ENCODE data around the gene ZBTB42. TPM values are rescaled to one million over a fixed set of nuclear protein-coding genes. Genes with fewer than 3 reads are reported as not detected.

Gene ZBTB42
- total RNA-seq, 2 experiments from 2014 or later, result 2.9 to 3.0 TPM

DNA sequence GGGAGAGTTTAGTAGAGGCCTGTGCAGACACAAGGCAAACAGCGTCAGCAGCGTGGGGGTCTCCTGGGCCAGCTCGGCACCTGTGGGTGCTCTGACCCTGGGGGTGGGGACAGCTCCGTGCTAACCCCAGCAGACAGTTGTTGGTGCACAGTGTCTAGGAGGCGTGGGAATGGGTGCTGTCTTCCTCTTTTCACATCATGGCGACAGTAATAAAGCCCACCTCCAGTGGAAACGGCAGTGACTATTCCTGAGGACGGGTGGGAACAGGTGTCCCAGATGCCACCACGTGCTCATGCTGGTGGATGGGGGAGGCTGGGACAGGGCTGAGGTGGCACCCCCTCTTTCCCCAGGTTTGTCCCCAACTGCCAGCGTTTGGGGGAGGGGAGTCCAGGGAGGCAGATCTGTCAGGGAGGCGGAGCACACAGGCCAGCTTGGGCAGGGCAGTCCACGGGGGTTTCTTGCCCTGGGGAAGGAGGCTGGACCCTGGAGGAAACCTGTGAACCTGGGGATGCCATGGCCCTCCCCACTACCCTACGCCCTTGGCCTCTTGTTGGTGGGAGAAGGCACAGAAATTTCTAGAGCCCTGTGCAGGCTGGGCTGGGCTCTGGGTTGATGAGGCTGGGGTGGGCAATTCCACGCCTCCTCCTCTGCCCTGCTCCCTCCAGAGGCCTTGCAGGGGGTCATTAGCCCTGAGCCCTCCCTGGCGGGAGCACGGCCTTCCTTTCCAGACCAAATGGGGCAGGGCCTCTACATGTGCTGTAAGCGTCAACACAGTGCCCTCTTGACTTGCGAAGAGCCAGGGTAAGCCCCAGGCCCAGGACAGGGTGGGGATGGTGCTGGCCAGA lies 3.8 kb downstream of the ZBTB42 start:
- Histone ChIP-seq H3K27ac (ENCODE audit: low read depth in 1 of 2, low read length in 2 of 2) (no peak overlapping the region), H3K4me1 (ENCODE audit: insufficient read depth, low read length) (peaks cover 37% of the 10 kb centered on the region), H3K9me3 (ENCODE audit: control insufficient read depth in 1 of 2, insufficient read depth in 1 of 2, low read length in 2 of 2) (no peaks in the 10 kb centered on the region), H3K4me3 (ENCODE audit: low read length) (no peak overlapping the region), H3K27me3 (ENCODE audit: control insufficient read depth in 1 of 2, insufficient read depth in 2 of 2, low read length in 2 of 2) (no peaks in the 10 kb centered on the region), H3K36me3 (ENCODE audit: insufficient read depth, low read length) (no peaks in the 10 kb centered on the region)
- CTCF ChIA-PET, result no interaction called here
- POLR2A ChIA-PET, result no interaction called here
- no peak overlapping the region for H3K27ac Mint-ChIP-seq
- peak in 1 of 14 experiments; percentile 11 for DNase-seq
- no peak for ATAC-seq (ENCODE audit: poor library complexity)
- no peak overlapping the region for H3K4me3 Mint-ChIP-seq
- intact Hi-C loops (cut with DNase I, micrococcal nuclease), result no loop called here
- H3K4me1 Mint-ChIP-seq (ENCODE audit: low read depth), result peaks cover 15% of the 10 kb centered on the region
- H3K27me3 Mint-ChIP-seq, result no peaks in the 10 kb centered on the region
- no peaks in the 10 kb centered on the region for H3K36me3 Mint-ChIP-seq (ENCODE audit: low read depth)
- no peak for TF ChIP-seq CTCF (IDR thresholded peaks at IDR 0.05)
- H3K9me3 Mint-ChIP-seq, result no peaks in the 10 kb centered on the region

DNA sequence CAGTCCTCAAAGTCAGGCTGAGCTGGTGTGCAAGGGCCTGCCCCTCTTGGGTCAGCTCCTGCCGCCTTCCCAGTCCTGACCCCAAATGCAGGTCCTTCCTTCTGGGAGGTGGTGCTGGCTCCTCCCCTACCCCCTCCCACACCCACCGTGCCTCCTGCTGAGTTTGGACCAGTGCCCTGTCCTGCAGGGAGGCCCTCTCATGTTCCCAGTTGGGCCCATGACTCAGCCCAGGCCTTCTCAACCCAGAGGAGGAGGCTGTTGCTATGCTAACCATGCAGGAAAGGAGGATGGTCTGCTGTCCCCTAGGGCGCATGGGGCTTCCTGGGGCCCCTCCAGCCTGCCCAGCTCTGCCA lies 4.4 kb downstream of the ZBTB42 start:
- H3K27ac ChIP-seq (ENCODE audit: low read depth in 1 of 2, low read length in 2 of 2), result no peak overlapping the region
- H3K4me1 ChIP-seq (ENCODE audit: insufficient read depth, low read length), result peaks cover 32% of the 10 kb centered on the region
- ATAC-seq (ENCODE audit: poor library complexity) (no peak), DNase-seq (no peak)
- no peak overlapping the region for H3K4me3 ChIP-seq (ENCODE audit: low read length)
- H3K36me3 Mint-ChIP-seq (ENCODE audit: low read depth), result no peaks in the 10 kb centered on the region
- H3K4me3 Mint-ChIP-seq, result no peak overlapping the region
- CTCF ChIA-PET, result no interaction called here
- H3K27me3 ChIP-seq (ENCODE audit: control insufficient read depth in 1 of 2, insufficient read depth in 2 of 2, low read length in 2 of 2), result no peaks in the 10 kb centered on the region
- intact Hi-C loops (cut with DNase I, micrococcal nuclease), result no loop called here
- H3K27me3 Mint-ChIP-seq, result no peaks in the 10 kb centered on the region
- H3K9me3 ChIP-seq (ENCODE audit: control insufficient read depth in 1 of 2, insufficient read depth in 1 of 2, low read length in 2 of 2), result no peaks in the 10 kb centered on the region
- POLR2A ChIA-PET, result no interaction called here
- no peaks in the 10 kb centered on the region for H3K36me3 ChIP-seq (ENCODE audit: insufficient read depth, low read length)
- peaks cover 11% of the 10 kb centered on the region for H3K4me1 Mint-ChIP-seq (ENCODE audit: low read depth)
- H3K27ac Mint-ChIP-seq, result no peak overlapping the region
- no peaks in the 10 kb centered on the region for H3K9me3 Mint-ChIP-seq
- no peak for TF ChIP-seq CTCF (IDR thresholded peaks at IDR 0.05)

DNA sequence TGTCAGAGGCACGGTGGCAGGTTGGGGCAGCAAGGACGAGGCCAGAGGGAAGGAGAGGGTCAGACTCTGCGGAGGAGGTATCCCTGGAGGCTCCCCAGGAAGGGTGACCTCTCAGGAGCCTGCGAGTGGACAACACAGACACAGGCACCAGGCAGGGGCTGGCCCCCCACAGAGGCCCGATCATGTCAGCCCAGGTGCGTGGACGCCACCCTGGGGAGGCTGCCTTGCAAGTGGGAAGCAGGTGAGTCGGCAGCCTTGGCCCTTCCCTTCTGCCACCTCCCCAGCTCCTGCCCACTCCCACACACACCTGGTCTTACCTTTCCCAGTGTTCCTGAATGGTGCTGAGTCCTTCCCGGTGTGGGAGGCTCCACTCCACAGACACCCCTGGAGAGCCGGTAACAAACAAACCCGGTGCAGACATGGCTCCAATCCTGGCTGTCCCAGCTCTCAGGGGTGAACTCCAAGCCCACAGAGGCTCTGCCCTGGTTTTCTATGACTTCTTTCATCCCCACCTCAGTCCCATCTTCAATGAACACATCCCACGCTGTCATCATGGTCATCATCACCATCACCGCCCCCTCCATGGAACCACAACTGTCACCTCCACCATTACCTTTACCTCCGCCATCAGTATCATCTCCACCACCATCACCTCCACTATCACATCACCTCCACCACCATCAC lies 5.2 kb downstream of the ZBTB42 start:
- TF ChIP-seq CTCF (IDR thresholded peaks at IDR 0.05), result no peak
- DNase-seq (no peak), ATAC-seq (ENCODE audit: poor library complexity) (no peak)
- ChIA-PET POLR2A (no interaction called here), CTCF (no interaction called here)
- H3K9me3 ChIP-seq (ENCODE audit: control insufficient read depth in 1 of 2, insufficient read depth in 1 of 2, low read length in 2 of 2), result no peaks in the 10 kb centered on the region
- no peaks in the 10 kb centered on the region for H3K27me3 Mint-ChIP-seq
- H3K9me3 Mint-ChIP-seq, result no peaks in the 10 kb centered on the region
- H3K27ac Mint-ChIP-seq, result no peak overlapping the region
- H3K4me3 Mint-ChIP-seq, result no peak overlapping the region
- no peaks in the 10 kb centered on the region for H3K36me3 ChIP-seq (ENCODE audit: insufficient read depth, low read length)
- no peaks in the 10 kb centered on the region for H3K27me3 ChIP-seq (ENCODE audit: control insufficient read depth in 1 of 2, insufficient read depth in 2 of 2, low read length in 2 of 2)
- intact Hi-C loops (cut with DNase I, micrococcal nuclease), result no loop called here
- H3K4me1 Mint-ChIP-seq (ENCODE audit: low read depth), result peaks cover 11% of the 10 kb centered on the region
- no peak overlapping the region for H3K4me3 ChIP-seq (ENCODE audit: low read length)
- H3K36me3 Mint-ChIP-seq (ENCODE audit: low read depth), result no peaks in the 10 kb centered on the region
- H3K27ac ChIP-seq (ENCODE audit: low read depth in 1 of 2, low read length in 2 of 2), result no peak overlapping the region
- peaks cover 31% of the 10 kb centered on the region for H3K4me1 ChIP-seq (ENCODE audit: insufficient read depth, low read length)
